Dermis blood vessel endothelial cell (primary cell): ENCODE data around the gene KRTAP27-1. TPM values are rescaled to one million over a fixed set of nuclear protein-coding genes. Genes with fewer than 3 reads are reported as not detected.

ENCODE experiments used
- DNase-seq: peaks from one replicate; pipeline ENCODE4 v3.0.0; 2010
- total RNA-seq: library from RNA; depleted of rRNA; stranded (reverse); fragments of >200 nt; gene quantifications from 2 replicates; pipeline ENCODE4 v1.2.3, GENCODE V29; 2014

KRTAP27-1 gene, protein sequence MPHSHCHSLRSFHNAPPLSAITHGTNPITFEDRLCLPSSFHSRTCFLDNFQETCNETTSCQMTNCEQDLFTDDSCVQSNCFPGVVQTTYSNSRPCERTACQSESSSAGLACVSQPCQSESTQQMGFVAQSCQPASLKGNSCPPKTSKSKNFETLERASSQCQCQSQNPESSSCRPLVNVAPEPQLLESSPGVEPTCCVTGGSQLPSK
- not detected in 2 replicates for total RNA-seq

DNA sequence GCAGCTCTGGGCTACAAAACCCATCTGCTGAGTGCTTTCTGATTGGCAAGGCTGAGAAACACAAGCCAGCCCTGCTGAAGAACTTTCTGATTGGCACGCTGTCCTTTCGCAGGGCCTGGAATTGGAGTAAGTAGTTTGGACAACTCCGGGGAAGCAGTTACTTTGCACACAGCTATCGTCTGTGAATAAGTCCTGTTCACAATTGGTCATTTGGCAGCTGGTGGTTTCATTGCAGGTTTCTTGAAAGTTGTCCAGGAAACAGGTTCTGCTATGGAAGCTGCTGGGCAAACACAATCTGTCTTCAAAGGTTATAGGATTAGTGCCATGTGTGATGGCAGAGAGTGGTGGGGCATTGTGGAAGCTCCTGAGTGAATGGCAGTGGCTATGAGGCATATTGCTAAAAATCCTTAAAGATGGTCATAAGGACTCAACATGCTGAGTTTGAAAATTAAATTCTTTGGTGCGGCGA, at the start of gene KRTAP27-1:
KRTAP27-1 (minus strand) TSS at position 419 of the 469 bp plus-strand sequence; CDS start at position 393, 26 bp downstream.
- no peak for DNase-seq

DNA sequence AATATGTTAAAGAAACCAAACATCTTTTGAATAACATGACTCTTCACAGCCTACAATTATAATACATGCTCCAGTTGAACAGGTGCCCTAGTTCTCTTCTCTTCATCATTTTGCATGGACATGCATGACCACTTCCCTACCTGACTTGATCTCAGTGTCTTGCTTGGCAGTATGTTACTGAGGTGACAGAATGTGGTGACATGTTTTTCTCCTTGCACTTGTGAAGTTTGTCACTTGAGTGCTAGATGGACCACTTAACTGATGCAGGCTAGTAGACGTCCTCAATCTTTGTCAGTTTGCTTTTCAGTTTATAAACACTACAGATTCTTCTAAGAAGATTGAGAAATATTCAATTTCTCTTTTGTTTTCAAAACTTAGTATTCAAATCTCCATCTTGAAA, 44.7 kb upstream of the KRTAP27-1 start:
- no peak for DNase-seq

DNA sequence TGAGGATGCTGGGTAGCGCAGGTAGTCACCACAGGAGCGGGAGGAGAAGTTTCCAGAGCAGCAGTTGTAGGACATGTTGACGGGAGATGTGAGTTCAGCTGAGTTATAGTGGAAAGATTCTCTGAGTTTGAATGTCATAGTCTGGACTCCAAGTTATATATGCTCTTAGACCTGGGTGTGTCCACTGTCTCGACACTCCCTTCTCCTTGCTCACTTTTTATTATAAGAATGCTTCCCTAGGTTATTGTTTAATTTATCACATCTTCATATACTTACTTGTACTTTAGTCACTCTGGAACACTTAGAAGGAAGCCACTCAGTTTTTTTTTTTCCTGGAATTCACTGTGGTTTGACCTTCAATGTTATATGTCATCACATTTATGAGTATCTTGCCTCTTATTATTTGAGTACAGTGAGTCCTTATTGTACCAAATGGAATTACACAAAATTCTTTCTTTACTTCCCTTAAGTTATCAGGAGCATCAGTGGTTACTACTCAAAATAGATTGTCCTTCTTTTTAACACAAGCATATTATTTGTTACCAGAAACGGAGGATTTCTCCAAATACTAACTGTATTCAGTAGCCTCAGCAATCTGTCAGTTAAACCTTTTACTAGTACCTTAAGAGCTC, 34.8 kb upstream of the KRTAP27-1 start, which contains the start of gene KRTAP13-2:
KRTAP13-2 (minus strand) TSS at position 133 of the 632 bp plus-strand sequence; CDS start at position 75, 58 bp downstream.
- no peak for DNase-seq

DNA sequence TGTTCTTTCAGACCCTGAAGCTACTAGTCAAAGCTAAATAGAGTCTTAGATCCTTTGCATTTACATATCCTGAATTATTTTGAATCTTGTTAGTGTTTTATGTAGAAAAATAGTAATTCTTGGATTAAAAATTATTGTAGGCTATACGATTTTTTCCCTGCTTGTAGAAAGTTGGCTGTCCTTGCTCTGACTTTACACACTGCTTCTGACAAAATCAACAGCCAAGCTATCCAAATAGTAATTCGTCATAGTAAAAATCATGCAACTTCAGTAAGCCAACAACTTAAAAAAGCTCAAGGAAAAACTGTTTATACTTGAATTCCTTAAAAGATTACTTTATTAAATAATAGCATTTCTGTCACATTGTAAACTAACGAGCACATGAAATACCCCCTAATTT, 18.4 kb upstream of the KRTAP27-1 start:
- DNase-seq: no peak

DNA sequence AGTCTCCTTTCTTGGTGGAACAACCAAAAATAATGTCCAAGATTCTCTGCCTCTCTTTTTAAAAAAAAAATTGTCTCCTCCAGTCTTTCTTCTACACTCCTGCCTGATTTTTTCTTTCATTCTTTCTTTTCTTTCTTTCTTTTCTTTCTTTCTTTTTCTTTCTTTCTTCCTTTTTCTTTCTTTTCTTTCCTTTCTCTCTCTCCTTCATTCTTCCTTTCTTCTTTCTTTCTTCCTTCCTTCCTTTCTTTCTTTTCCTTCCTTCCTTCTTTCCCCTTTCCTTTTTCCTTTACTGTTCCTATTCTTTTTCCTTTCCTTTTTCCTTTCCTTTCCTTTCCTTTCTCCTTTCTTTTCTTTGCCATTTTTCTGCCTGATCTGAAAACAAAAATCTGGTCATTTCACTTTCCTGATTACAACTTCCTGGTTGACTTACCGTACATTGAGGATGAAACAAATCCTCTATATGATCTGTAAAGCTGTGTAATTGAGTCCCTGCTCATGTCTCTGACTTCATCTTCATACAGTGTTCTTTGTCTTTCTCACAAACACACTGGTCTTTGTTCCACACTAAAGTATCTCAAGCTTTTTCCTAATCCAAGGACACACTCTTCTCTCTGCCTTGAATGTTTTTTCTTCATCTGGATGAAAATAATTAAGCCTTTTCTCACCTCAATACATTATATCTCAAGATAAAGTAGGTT, 17.0 kb upstream of the KRTAP27-1 start:
- no peak for DNase-seq

DNA sequence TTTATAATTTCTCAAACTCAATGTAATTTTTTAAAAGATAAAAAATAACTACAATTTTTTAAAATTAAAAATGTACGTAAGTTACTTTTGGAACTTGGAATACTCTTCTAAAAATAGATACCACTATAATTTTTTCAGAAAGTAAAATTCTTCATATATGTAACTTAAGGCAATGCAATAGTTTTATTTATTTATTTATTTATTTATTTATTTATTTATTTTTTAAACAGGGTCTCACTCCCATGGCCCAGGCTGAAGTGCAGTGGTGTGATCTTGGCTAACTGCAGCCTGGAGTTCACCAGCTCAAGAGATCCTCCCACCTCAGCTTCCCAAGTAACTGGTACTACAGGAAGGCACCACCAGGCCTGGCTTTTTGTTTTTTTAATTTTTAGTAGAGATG, 14.0 kb upstream of the KRTAP27-1 start:
- DNase-seq: no peak

DNA sequence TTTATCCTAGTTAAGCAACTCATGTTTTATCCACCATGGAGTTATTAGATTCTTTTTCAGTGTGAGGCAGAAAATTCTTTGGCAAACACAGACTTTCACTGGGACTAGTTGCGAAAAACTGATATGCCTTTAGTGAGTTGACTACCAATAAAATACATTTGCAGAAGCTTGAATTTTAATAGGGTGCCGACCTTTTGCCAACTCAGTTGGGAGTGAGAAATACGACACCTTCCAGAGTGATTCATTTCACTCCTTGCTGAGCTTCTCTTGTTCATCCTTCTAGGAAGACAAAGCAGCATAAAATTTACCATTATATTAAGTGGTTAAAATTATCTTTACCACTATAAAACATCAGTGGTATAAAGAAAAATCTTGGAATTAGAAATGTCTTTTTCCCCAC, 12.1 kb upstream of the KRTAP27-1 start:
- no peak for DNase-seq

DNA sequence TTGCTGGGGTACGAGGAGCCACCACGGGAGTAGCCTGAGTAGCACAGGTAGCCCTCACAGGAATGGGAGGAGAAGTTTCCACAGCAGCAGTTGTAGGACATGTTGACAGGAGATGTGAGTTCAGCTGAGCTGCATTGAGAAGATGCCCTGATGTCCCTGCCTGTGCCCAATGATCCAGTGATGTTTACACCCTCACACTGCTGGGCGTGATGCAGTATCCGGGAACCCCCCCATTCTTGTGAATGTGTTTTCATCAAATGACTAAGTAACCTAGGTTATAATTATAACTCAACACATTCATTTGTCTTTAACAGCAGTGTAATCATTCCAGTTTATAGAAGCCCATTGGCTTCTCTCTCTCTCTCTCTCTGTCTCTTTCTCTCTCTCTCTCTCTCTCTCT, 11.0 kb upstream of the KRTAP27-1 start, which contains the start of gene KRTAP23-1:
KRTAP23-1 (minus strand) TSS at position 101 of the 400 bp plus-strand sequence; CDS start at position 101, 0 bp downstream.
- no peak for DNase-seq

DNA sequence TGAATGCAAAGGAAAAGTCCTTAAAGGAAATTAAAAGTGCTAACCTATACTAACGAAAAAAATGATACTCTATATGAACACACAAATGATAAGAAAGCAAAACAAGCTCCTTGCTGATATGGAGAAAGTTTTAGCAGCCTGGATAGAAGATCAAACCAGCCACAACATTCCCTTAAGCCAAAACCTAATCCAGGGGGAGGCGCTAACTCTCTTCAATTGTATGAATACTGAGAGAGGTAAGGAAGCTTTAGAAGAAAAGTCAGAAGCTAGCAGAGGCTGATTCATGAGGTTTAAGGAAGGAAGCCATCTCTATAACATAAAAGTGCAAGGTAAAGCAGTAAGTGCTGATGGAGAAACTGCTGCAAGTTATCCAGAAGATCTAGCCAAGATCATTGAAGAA, 7.5 kb upstream of the KRTAP27-1 start:
- no peak for DNase-seq

DNA sequence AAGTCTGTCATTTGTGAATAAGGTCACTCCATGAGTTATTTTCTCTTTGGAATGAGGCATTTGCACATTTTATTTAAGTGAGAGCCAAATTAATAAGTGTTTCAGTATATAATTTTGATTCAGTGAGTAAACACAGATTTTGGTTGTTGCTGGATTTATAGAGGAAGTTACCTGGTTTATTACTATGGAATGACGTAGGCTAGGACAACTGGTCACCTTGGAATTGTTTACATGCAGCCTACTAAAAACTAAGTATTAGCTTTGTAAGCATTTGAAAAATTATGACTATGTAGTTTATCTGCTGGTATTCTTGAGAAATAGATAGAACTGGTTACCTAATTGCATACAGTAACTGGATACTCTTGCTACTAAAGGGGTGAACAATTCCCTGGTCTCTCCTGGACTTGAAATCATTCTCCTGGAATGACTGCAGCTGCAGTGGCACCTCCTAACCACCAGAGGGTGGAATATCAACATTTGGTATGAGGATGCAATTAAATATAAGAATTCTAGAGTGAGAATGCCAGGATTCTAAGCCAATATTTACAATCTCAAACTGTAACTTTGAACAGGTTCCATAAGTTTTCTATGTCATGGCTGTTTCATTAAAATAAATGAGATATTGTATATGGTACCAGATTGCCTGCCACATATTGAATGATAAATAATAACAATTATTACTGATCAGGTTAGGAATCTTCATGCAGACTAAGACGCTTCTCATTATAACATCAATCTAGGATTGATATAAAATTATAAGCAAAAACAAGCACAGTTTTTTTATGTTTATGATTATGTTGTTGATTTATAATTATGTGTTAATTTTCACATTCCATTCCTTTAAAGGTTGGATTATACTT, 3.5 kb upstream of the KRTAP27-1 start:
- peak; percentile 32 for DNase-seq

DNA sequence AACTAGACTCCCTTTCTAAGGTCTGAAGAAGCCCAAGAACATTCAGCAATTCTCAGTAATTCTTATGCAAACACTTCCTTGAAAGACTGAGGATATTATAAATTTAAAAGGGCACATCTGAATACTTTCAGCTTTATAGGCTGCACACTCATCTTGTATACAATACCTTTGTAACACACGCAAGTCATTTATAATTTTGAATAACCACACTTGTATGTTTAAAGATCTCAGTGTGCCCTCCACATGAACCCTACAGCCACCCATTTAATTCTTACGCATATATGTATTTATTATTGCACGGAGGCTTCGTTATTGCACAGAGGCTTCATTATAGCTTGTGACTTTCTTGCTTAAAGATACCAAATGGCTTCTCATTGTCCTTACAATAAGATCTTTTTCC, 1.2 kb upstream of the KRTAP27-1 start:
- DNase-seq: no peak

DNA sequence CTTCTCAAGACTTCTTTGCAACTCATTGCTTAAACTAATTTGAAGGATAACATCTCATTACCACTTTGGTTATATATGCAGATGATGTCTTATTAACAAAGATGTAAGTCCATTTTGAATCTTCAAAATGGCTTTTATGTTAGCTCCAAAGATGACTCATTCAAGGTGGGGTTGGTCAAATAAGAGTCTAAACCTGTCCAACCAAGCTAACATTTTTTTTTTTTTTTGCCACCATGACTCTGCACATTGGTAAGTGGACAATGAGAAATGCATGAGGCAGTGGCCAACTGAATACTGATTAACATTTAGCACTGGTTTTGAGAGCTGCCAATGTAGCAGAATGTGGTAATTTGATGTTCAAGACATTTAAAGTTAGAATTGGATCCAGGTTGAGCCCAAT, 278 bp upstream of the KRTAP27-1 start:
- no peak for DNase-seq

DNA sequence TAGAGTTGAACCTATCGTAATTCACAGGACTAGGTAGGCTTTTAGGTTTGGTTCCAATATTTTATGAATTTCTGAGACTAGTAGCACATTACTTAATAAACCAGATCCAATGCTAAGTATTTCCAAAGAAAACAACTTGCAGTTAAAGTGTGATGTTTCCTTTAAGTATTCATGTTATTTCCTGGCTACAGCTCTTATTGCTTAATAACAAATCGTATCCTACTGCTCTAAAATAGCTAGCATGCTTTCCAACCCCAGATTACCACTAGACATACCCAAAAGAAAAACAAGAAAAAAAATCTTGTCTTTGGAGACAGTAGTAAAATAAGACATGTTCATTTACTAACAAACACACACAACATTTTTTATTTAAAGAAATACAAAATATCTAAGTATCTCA, 898 bp downstream of the KRTAP27-1 start:
- no peak for DNase-seq

DNA sequence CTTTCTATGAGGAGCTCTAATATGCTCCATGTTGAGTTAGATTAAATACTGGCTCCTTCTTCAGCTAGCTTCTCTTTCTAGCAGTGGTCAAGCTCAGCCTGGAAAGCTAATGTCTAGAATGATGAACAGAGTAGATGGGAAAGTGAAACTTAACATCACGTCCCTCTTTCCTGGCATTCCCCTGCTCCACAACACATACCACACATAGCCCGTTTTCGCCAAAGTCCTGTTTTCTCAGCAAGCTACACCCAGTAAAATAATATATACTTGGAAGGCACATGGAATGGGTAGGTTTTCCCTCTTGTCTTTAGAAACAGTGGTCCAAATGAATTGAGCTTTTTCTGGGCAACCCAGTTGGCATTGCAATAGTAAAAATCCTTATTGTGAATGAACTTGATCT, 3.8 kb downstream of the KRTAP27-1 start:
- no peak for DNase-seq

DNA sequence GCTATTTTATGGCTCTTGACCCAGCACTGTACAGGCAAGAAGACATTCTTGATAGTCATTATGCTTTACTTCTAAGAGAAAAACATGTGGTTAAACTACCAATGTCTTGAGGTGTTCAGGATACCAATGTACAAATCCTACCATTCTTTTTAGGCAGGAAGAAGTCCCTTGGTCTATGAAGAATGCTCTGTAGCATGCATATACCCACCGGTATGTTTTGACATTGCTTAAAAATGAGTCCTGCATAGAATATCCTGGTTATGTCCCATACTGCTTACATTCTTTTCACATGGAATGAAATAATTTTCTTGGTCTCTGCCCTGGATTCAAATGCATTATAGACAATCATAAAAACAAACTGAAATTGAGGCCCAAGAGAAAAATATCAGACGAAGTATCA, 4.8 kb downstream of the KRTAP27-1 start:
- no peak for DNase-seq

DNA sequence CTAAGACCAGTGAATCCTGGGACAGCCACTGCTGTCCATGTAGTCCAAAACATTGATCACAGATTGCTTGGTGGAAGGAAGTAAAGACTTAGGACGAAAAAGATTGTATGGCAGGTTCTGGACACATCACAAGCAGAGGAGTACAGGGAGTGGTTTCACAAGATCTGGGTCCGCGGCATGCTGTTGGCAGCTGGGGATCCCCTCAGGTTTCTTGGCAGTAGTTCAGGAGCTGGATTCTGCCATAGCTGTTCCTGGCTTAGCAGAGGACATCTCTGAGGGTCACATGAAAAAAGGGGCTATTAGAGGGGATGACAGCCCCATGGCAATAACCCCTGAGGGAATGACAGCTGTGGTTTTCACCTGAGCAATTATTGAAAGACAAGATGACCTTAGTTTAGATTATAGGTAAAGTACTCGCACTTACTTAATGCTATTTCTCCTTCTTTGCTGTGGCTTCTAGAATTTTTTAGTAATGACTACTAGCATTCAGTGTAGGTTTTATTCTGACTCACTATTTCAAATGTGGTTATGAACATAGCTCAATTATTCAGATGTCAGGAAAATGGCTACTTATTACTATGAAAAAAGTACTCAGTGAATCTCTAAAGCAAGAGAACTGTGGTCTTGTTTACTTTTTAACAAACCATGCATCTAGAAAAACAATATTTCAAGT, 8.2 kb downstream of the KRTAP27-1 start:
- no peak for DNase-seq

DNA sequence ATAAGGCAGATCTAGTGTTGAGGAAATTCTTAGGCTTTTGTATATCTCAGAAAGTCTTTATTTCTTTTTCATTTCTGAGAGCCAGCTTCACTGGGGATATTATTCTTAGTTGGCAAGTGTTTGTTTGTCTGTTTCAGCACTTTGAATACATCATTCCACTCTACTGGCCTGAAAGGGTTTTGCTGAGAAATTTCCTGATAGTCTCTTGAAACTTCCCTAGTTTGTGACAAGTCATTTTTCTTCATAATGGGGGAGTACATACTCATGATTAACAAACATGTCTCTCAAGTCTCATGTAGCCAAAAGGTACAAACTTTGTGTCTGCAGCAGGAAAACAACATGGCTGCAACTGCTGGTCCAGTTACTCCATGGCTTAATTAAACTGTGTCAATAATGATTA, 11.1 kb downstream of the KRTAP27-1 start:
- DNase-seq: no peak

DNA sequence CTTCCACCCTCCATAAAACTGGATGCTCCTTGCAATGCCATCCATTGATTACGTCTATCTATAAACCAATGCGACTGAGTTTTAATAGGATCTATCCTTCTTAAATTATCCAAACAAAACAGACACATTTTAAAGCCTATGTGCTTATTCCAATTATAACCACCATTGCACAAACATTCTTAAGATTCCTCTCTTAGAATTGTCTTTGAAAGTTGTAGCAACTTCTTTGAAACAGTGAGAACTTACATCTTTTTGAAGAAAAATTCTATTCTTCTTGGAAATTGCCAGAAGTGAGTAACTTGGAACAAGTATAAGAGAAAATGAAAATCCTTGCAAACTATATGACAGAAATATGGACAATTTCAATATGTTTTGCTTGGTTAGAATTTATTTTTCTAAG, 17.3 kb downstream of the KRTAP27-1 start, which contains the start of gene KRTAP26-1:
KRTAP26-1 (minus strand) TSS at position 101 of the 400 bp plus-strand sequence. CDS start 280 bp downstream, outside the sequence.
- no peak for DNase-seq

DNA sequence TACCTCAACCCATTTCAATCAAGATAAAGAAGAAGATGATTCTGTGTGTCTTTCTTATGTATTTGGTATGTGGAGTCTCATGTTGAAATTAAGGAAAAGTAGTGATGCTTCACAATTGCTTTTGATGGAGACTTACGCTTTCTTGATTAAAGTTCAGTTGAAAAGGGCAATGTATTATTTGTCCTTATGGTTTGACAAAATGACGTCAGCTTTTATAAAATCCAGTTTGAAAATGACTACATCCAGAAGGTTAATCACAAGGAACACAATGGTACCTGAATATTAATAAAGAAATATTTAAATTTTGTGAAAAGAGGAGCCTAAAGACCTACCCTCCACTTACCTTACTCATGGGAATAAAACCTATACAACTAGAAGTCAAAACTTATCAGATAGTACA, 21.8 kb downstream of the KRTAP27-1 start:
- DNase-seq: no peak

DNA sequence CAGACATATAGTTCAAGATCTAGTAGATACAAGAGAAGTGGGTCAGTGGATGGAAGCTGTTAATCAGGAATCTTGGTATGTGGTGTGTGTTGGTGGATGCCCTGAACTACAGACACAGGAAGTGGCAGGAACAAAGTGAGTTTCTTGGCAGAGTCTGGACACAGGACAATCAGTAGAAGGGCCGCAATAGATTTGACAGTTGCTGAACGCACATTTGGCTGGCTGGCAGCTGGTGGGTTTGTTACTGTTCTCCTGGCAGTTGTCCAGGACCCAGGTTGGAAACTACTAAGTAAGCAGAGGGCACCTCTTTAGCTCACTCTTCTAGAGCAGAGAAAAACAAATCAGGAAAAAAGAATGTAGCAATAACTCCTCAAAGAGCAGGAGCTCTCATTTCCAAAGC, 30.6 kb downstream of the KRTAP27-1 start:
- DNase-seq: no peak

DNA sequence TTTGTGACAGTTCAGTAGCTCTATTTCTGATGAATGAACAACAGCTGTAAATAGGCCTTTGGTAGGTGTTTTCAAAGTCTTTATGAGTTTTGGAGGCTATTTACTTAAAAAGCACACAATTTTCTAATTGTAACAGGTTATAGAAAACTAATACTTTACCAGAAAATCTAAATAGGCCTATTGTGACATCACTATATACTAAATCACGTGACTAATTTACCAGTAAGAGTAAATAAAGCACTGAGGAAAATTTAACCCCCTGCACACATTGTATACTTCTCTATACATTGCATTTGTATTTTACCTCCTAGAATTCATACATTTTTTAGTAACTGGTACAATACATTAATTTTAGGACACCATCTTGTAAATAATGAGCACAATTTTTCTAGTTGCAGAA, 32.4 kb downstream of the KRTAP27-1 start:
- DNase-seq: no peak

DNA sequence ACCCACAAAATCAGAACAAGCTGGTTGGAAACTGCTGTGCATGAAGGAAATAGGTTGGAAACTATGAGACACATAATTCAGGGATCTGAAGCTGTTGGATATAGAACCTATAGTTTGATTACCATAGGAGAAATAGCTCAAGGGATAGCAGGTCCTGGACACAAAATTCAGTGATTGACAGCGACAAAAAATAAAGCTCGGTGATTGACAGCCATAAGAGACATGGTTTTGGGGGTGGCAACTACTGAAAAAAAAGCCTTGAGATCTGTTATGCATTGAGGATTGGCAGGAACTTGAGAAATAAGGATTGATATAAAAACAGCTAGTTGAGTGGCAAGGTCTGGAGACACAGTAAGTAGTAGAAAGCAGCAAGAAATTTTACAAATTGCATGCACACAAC, 48.3 kb downstream of the KRTAP27-1 start, which contains the start of gene KRTAP25-1:
KRTAP25-1 (minus strand) TSS at position 300 of the 400 bp plus-strand sequence; CDS start at position 276, 24 bp downstream.
- DNase-seq: no peak
